K562 (cell line): ENCODE results near the gene CCL19. TPM values are rescaled to one million over a fixed set of nuclear protein-coding genes. Genes with fewer than 3 reads are reported as not detected.

Experiments used
- AFF4 ChIP-seq: sonication (generic); formaldehyde crosslinking; IDR thresholded peaks from 2 replicates; pipeline ENCODE4 v1.8.0; 2023; ENCODE audit warnings: mild to moderate bottlenecking, missing genetic modification reagents
- ASH1L ChIP-seq: fragments of 450-650 bp; IDR thresholded peaks from 2 replicates; pipeline ENCODE4 v1.6.1; 2018; ENCODE audit warnings: borderline replicate concordance, mild to moderate bottlenecking, low read depth; ENCODE audit not compliant: partially characterized antibody
- BRD4 ChIP-seq: fragments of 200-600 bp; sonication (generic); IDR thresholded peaks from 2 replicates; pipeline ENCODE4 v1.6.1; 2017; ENCODE audit warnings: inconsistent platforms
- CTBP1 ChIP-seq: fragments of 450-650 bp; IDR thresholded peaks from 2 replicates; pipeline ENCODE4 v1.6.1; 2016; ENCODE audit warnings: borderline replicate concordance
- E2F4 ChIP-seq: sonication (generic); formaldehyde crosslinking; IDR thresholded peaks from 2 replicates; pipeline ENCODE4 v1.8.0; 2022; ENCODE audit warnings: mild to moderate bottlenecking, low read depth, missing genetic modification reagents
- FOSL1 ChIP-seq: fragments of 200-800 bp; sonication (Bioruptor generic); conservative IDR thresholded peaks from 2 replicates; pipeline ENCODE4 v1.6.1; 2016; ENCODE audit warnings: missing genetic modification characterization, missing compliant biosample characterization
- GABPB1 ChIP-seq: sonication (generic); formaldehyde crosslinking; IDR thresholded peaks from 2 replicates; pipeline ENCODE4 v1.8.0; 2022; ENCODE audit warnings: mild to moderate bottlenecking, missing genetic modification reagents
- GTF2E2 ChIP-seq: fragments of 200-800 bp; sonication (Bioruptor generic); IDR thresholded peaks from 2 replicates; pipeline ENCODE4 v1.6.1; 2016; ENCODE audit warnings: missing genetic modification characterization, missing compliant biosample characterization
- HOXB6 ChIP-seq: fragments of 250-450 bp; sonication (Bioruptor Pico); IDR thresholded peaks from 2 replicates; pipeline ENCODE4 v1.5.1; 2022; ENCODE audit warnings: mild to moderate bottlenecking, borderline replicate concordance
- LCOR ChIP-seq: sonication (generic); formaldehyde crosslinking; IDR thresholded peaks from 2 replicates; pipeline ENCODE4 v1.8.0; 2022; ENCODE audit warnings: mild to moderate bottlenecking, missing genetic modification reagents
- MAX ChIP-seq: sonication (generic); formaldehyde crosslinking; IDR thresholded peaks from 2 replicates; pipeline ENCODE4 v1.9.0; 2022; ENCODE audit warnings: mild to moderate bottlenecking, missing genetic modification reagents
- MXI1 ChIP-seq: IDR thresholded peaks from 2 replicates; pipeline ENCODE4 v1.6.1; 2011; ENCODE audit warnings: low read depth, mild to moderate bottlenecking, improper control_type of control experiment, low read length
- NBN ChIP-seq: fragments of 450-650 bp; IDR thresholded peaks from 2 replicates; pipeline ENCODE4 v1.6.1; 2016; ENCODE audit warnings: low read depth, mild to moderate bottlenecking
- NFE2 ChIP-seq: IDR thresholded peaks from 2 replicates; pipeline ENCODE4 v1.6.1; 2014; ENCODE audit warnings: antibody characterized with exemption, low read depth
- SREBF2 ChIP-seq: sonication (generic); formaldehyde crosslinking; IDR thresholded peaks from 2 replicates; pipeline ENCODE4 v1.4.0; 2020; ENCODE audit warnings: mild to moderate bottlenecking, missing genetic modification reagents
- TAL1 ChIP-seq: fragments of 450-650 bp; IDR thresholded peaks from 2 replicates; pipeline ENCODE4 v1.6.1; 2016; ENCODE audit warnings: mild to moderate bottlenecking
- ZBTB9 ChIP-seq: fragments of 450-650 bp; formaldehyde crosslinking; IDR thresholded peaks from 2 replicates; pipeline ENCODE4 v1.4.0; 2020; ENCODE audit warnings: mild to moderate bottlenecking, moderate library complexity
- ZNF232 ChIP-seq: sonication (generic); formaldehyde crosslinking; IDR thresholded peaks from 2 replicates; pipeline ENCODE4 v1.8.0; 2022; ENCODE audit warnings: mild to moderate bottlenecking, missing genetic modification reagents
- ZNF586 ChIP-seq: fragments of 450-650 bp; formaldehyde crosslinking; conservative IDR thresholded peaks from 2 replicates; pipeline ENCODE4 v1.4.0; 2020; ENCODE audit warnings: mild to moderate bottlenecking, moderate library complexity
- ZSCAN32 ChIP-seq: fragments of 450-650 bp; formaldehyde crosslinking; IDR thresholded peaks from 2 replicates; pipeline ENCODE4 v1.4.0; 2020; ENCODE audit warnings: mild to moderate bottlenecking, moderate library complexity
- polyA plus RNA-seq, 8 experiments: library from polyadenylated mRNA; depleted of rRNA in 4 of 8; stranded (reverse) in 5 of 8; unstranded in 3 of 8; fragments of >200 nt; fragmentation: Nextera tagmentation in 2 of 8; fragmentation: Illumina TruSeq in 1 of 8; extraction: Ambion mirVana in 2 of 8; extraction: Trizol in 1 of 8; gene quantifications; 2 replicates each; pipeline versions ENCODE4 v1.2.1 to v1.2.3, GENCODE V29; 2011 to 2014; ENCODE audit warnings: inconsistent platforms in 1 of 8, missing spikeins in 1 of 8
- total RNA-seq, 7 experiments: library from RNA; depleted of rRNA in 6 of 7; stranded (reverse); fragments of >200 nt in 6 of 7; fragmentation: Illumina TruSeq in 2 of 7; extraction: Trizol in 2 of 7; gene quantifications; 2 replicates each; pipeline versions ENCODE4 v1.2.1 to v1.2.3, GENCODE V29; 2011 to 2021; ENCODE audit warnings: low replicate concordance in 1 of 7

Gene CCL19
- total and polyA plus RNA-seq, 9 of the 15 experiments (the other 6 are each of a cell fraction or from before 2014, with no cell fraction given), result not detected

GRCh38 chr9:34646211-34647083, 44.6 kb downstream of the CCL19 start, which contains the start of gene GALT (continued):
- TF ChIP-seq NFE2 (no peak), CTBP1 (peak; percentile 36; the same call in 1 of the 2 replicates), SREBF2 (CRISPR knock-in tag) (no peak), ZBTB9 (0 out of 2 replicates have a peak, but pooled peaks have one; percentile 72), HOXB6 (CRISPR knock-in tag) (no peak), TAL1 (no peak), ZNF232 (CRISPR knock-in tag) (no peak), GABPB1 (CRISPR knock-in tag) (peak; percentile 19), MAX (CRISPR knock-in tag) (peak; percentile 84), LCOR (no peak), ASH1L (no peak), ZNF586 (CRISPR knock-in tag) (no peak), NBN (peak; percentile 57; the same call in 1 of the 2 replicates), FOSL1 (peak; percentile 27; the same call in 1 of the 2 replicates), E2F4 (CRISPR knock-in tag) (no peak), AFF4 (CRISPR knock-in tag) (no peak), MXI1 (0 out of 2 replicates have a peak, but pooled peaks have one; percentile 31), BRD4 (no peak), GTF2E2 (tag) (no peak), ZSCAN32 (no peak)
